ENCODE data around the gene ZC3H11A.
A peak's percentile ranks its signal among the peaks of the same experiment; 100 is the strongest.
"Not testable (repeated sequence)": the region's sequence is repeated elsewhere in the genome, so short reads cannot be mapped to it uniquely, and the experiment has no call there.

Gene ZC3H11A

DNA sequence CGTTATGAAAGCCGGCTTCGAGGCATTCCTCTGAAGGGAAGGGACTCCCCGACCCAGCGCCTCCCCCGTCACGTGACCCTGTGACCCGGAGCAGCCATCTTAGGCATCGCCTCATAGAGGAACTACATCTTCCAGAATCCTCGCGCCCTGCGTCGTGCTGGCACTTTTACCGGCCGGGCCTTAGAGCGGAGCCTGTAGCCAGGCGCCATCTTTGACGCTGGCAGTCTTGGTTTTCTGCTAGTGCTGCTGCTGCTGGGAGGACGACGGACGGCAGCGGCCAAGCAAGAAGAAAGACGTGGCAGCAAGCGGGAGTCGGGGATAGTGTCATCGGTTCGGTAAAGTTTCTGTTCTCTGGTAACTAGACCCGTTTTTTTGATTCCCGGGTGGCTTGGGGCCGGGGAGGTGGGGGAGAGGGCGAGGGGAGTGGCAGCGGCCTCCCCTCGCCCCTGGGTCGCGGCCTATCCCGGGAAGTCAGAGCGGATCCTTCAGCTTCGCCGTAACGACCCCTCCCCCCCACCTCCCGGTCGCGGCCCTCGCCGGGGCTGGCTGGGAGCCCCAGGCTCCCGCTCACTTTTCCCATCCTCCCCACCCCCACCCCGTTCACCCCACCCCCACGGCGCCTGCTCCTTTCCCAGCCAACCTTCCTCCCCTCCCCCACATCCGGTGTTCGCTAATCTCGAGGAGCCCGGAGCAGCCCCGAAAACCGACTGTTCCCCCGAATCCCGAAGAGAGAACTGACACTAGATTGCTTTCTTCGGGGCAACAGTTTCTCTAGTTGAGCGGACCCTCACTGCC lies at the start of gene ZC3H11A, which contains the start of gene ZBED6:
TSS of gene ZC3H11A (plus strand) at position 183 of the 795 bp plus-strand sequence. CDS start 21,448 bp downstream, outside the sequence.
TSS of gene ZBED6 (plus strand) at position 183 of the 795 bp plus-strand sequence. CDS start 1,900 bp downstream, outside the sequence.
- ChIA-PET POLR2A (no interaction called here), CTCF (no interaction called here)
- peak; percentile 97 for DNase-seq (ENCODE audit: extremely low spot score)
- TF ChIP-seq NFRKB (IDR thresholded peaks at IDR 0.05): peak; percentile 86
- TF ChIP-seq ELF4 (IDR thresholded peaks at IDR 0.05): no peak
- peak; percentile 97 for TF ChIP-seq L3MBTL2 (conservative IDR thresholded peaks at IDR 0.05)

DNA sequence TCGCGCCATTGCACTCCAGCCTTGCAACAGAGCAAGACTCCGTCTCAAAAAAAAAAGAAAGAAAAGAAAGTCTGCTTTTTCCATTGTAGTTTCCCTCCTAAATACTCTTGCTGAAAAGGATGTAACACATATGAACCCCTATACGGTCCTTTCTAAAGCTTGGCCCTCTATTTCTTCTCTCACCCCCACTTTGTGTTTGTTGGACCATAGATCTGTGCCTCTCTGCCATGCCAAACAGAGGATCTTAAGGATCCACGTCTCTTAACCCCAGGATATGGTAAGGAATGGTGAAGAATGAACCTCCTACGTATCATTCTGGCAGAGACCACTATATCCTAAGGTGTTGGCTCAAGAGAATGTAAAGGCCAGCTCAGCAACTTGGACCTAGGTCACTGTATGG lies 49.1 kb upstream of the ZC3H11A start:
- TF ChIP-seq SUZ12 (IDR thresholded peaks at IDR 0.05): no peak
- TF ChIP-seq ZNF384 (IDR thresholded peaks at IDR 0.05): no peak
- no peak for TF ChIP-seq FOXA1 (IDR thresholded peaks at IDR 0.05)
- TF ChIP-seq BHLHE40 (IDR thresholded peaks at IDR 0.05; ENCODE audit: borderline replicate concordance): no peak
- no peak for TF ChIP-seq NFRKB (IDR thresholded peaks at IDR 0.05)
- TF ChIP-seq, protein P1, sequence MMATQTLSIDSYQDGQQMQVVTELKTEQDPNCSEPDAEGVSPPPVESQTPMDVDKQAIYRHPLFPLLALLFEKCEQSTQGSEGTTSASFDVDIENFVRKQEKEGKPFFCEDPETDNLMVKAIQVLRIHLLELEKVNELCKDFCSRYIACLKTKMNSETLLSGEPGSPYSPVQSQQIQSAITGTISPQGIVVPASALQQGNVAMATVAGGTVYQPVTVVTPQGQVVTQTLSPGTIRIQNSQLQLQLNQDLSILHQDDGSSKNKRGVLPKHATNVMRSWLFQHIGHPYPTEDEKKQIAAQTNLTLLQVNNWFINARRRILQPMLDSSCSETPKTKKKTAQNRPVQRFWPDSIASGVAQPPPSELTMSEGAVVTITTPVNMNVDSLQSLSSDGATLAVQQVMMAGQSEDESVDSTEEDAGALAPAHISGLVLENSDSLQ (IDR thresholded peaks at IDR 0.05): no peak
- TF ChIP-seq LEF1 (IDR thresholded peaks at IDR 0.05; ENCODE audit: borderline replicate concordance): no peak
- no peak for TF ChIP-seq SP1 (IDR thresholded peaks at IDR 0.05)
- no peak for TF ChIP-seq HDGF (IDR thresholded peaks at IDR 0.05; ENCODE audit: borderline replicate concordance)
- no peak for TF ChIP-seq FOXM1 (IDR thresholded peaks at IDR 0.05; ENCODE audit: borderline replicate concordance)
- no peak for TF ChIP-seq TARDBP (IDR thresholded peaks at IDR 0.05)
- TF ChIP-seq FOXK2 (IDR thresholded peaks at IDR 0.05): no peak
- no peak for TF ChIP-seq ELF4 (IDR thresholded peaks at IDR 0.05)
- TF ChIP-seq L3MBTL2 (conservative IDR thresholded peaks at IDR 0.05): no peak
- TF ChIP-seq ARNT (IDR thresholded peaks at IDR 0.05): no peak
- TF ChIP-seq CTBP1 (IDR thresholded peaks at IDR 0.05; ENCODE audit: borderline replicate concordance): no peak
- DNase-seq (ENCODE audit: extremely low spot score): no peak
- ChIA-PET POLR2A (no interaction called here), CTCF (no interaction called here)

DNA sequence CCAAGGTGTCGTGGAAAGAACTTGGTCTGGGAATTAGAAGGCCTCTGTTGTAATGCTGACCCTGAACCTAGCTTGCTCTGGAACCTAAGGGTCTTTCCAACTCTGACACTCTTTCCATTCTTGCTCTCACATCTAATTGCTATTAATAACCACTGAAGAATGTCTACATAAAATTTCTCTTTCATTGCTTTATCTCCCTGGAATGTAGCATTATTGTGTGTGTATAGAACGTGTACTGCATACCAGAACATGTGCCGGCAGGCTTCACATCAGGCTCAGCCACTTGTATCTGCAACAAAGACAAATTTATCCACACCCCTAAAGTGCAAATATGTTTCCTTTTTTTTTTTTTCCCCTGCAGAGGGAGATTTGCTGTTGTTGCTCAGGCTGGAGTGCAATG lies 44.4 kb upstream of the ZC3H11A start:
- DNase-seq (ENCODE audit: extremely low spot score): no peak
- ChIA-PET CTCF (interaction anchor here (0.7 kb wide), 1 partner anchor 1008 kb away, joined by 3 read pairs; no protein-coding TSS in a partner anchor), POLR2A (no interaction called here)
- TF ChIP-seq SP1 (IDR thresholded peaks at IDR 0.05): no peak
- no peak for TF ChIP-seq BHLHE40 (IDR thresholded peaks at IDR 0.05; ENCODE audit: borderline replicate concordance)
- TF ChIP-seq, protein P1 (IDR thresholded peaks at IDR 0.05): no peak
- no peak for TF ChIP-seq L3MBTL2 (conservative IDR thresholded peaks at IDR 0.05)
- TF ChIP-seq CTBP1 (IDR thresholded peaks at IDR 0.05; ENCODE audit: borderline replicate concordance): no peak

DNA sequence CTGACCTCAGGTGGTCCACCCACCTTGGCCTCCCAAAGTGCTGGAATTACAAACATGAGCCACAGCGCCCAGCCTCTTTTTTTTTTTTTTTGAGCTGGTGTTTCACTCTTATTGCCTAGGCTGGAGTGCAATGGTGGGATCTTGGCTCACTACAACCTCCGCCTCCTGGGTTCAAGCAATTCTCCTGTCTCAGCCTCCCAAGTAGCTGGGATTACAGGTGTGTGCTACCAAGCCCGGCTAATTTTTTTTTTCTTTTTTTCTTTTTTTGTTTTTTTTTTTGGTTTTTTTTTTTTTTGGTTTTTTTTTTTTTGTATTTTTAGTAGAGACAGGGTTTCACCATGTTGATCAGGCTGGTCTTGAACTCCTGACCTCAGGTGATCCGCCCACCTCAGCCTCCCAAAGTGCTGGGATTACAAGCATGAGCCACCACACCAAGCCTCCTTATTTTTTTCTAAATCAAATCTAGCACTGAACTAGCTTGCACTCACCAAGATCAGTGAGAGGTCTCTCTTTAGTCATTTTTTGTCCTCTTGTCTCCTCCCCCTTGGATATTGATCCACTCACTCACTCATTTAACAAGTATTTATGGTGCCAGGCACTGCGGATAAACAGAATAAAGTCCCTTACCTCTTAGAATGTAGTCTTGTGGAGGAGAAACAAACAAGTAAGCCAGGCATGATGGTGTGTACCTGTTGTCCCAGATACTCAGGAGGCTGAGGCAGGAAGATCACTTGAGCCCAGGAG lies 43.6 kb upstream of the ZC3H11A start:
- POLR2A ChIA-PET; DNase-seq (ENCODE audit: extremely low spot score): not testable (repeated sequence)
- CTCF ChIA-PET: interaction anchor here (0.7 kb wide), 1 partner anchor 1009 kb away, joined by 3 read pairs; no protein-coding TSS in a partner anchor

DNA sequence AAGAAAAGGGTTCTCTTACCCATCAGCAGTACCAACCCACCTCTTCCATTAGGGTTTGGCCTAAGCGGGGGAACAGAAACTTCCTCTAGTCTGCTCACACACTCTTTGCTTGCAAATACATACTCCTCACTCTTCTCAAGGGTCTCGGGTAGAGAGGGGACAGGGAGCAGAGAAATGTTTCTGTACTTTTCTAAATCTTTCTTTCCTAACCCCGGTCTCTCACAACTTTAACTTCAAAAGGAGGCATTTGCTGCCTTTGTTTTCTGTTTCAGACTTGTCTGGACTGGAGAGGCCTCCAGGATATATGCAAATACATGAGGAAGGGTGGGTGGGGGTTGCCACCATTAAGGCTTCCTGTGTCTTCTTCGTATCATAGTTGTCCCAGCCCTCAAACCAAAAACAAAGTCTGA lies 41.0 kb upstream of the ZC3H11A start:
- DNase-seq (ENCODE audit: extremely low spot score): no peak
- POLR2A ChIA-PET: no interaction called here
- TF ChIP-seq LEF1 (IDR thresholded peaks at IDR 0.05; ENCODE audit: borderline replicate concordance): no peak
- TF ChIP-seq L3MBTL2 (conservative IDR thresholded peaks at IDR 0.05): no peak
- no peak for TF ChIP-seq FOXK2 (IDR thresholded peaks at IDR 0.05)
- no peak for TF ChIP-seq ARNT (IDR thresholded peaks at IDR 0.05)
- no peak for TF ChIP-seq ELF4 (IDR thresholded peaks at IDR 0.05)
- no peak for TF ChIP-seq FOXA1 (IDR thresholded peaks at IDR 0.05)
- no peak for TF ChIP-seq NFRKB (IDR thresholded peaks at IDR 0.05)
- TF ChIP-seq SP1 (IDR thresholded peaks at IDR 0.05): no peak
- TF ChIP-seq HDGF (IDR thresholded peaks at IDR 0.05; ENCODE audit: borderline replicate concordance): no peak
- TF ChIP-seq, protein P1 (IDR thresholded peaks at IDR 0.05): no peak
- no peak for TF ChIP-seq BHLHE40 (IDR thresholded peaks at IDR 0.05; ENCODE audit: borderline replicate concordance)
- no peak for TF ChIP-seq ZNF384 (IDR thresholded peaks at IDR 0.05)
- CTCF ChIA-PET: no interaction called here

DNA sequence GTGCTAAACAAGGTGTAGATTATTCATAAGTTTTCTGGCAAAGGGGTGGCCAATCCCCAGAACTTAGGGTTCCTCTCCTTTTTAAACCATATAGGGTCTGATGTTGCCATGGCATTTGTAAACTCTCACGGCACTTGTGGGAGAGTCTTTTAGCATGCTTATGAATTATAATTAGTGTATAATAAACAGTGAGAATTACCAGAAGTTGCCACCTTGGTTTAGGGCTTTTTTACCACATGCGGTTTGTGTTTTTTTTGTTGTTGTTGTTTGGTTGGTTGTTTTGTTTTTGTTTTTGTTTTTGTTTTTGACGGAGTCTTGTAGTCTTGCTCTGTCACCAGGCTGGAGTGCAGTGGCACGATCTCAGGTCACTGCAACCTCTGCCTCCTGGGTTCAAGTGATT lies 39.4 kb upstream of the ZC3H11A start:
- DNase-seq (ENCODE audit: extremely low spot score): no peak
- TF ChIP-seq FOXK2 (IDR thresholded peaks at IDR 0.05): no peak
- TF ChIP-seq LEF1 (IDR thresholded peaks at IDR 0.05; ENCODE audit: borderline replicate concordance): no peak
- TF ChIP-seq FOXA1 (IDR thresholded peaks at IDR 0.05): no peak
- TF ChIP-seq TARDBP (IDR thresholded peaks at IDR 0.05): no peak
- no peak for TF ChIP-seq HDGF (IDR thresholded peaks at IDR 0.05; ENCODE audit: borderline replicate concordance)
- TF ChIP-seq NFRKB (IDR thresholded peaks at IDR 0.05): no peak
- no peak for TF ChIP-seq SUZ12 (IDR thresholded peaks at IDR 0.05)
- TF ChIP-seq, protein P1 (IDR thresholded peaks at IDR 0.05): no peak
- TF ChIP-seq ARNT (IDR thresholded peaks at IDR 0.05): no peak
- no peak for TF ChIP-seq FOXM1 (IDR thresholded peaks at IDR 0.05; ENCODE audit: borderline replicate concordance)
- TF ChIP-seq BHLHE40 (IDR thresholded peaks at IDR 0.05; ENCODE audit: borderline replicate concordance): no peak
- no peak for TF ChIP-seq CTBP1 (IDR thresholded peaks at IDR 0.05; ENCODE audit: borderline replicate concordance)
- no peak for TF ChIP-seq ZNF384 (IDR thresholded peaks at IDR 0.05)
- TF ChIP-seq ELF4 (IDR thresholded peaks at IDR 0.05): no peak
- ChIA-PET CTCF (no interaction called here), POLR2A (no interaction called here)

DNA sequence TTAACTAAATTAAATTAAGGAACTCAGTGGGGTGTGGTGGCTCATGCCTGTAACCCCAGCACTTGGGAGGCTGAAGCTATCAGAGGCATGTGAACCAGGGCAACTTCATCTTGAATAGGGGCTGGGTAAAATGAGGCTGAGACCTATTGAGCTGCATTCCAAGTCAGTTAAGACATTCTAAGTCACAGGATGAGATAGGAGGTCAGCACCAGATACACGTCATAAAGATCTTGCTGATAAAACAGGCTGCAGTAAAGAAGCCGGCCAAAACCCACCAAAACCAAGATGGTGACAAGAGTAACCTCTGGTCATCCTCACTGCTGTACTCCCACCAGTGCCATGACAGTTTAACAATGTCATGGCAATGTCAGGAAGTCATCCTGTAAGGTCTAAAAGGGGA lies 36.7 kb upstream of the ZC3H11A start:
- POLR2A ChIA-PET; CTCF ChIA-PET; DNase-seq (ENCODE audit: extremely low spot score): not testable (repeated sequence)
